Left colon (tissue), 2 donors: ENCODE data around the gene NUDC. TPM values are rescaled to one million over a fixed set of nuclear protein-coding genes. Genes with fewer than 3 reads are reported as not detected.
"Not testable (repeated sequence)": the region's sequence is repeated elsewhere in the genome, so short reads cannot be mapped to it uniquely, and the experiment has no call there.

Source experiments
- ATAC-seq: fragments of 200-7000 bp; cut with Tn5 transposase; one replicate; pipeline ENCODE4 v1.9.1; 2020; ENCODE audit warnings: mild to moderate bottlenecking, moderate library complexity
- DNase-seq, 2 donors: peaks; one replicate each; pipeline ENCODE4 v3.0.0-alpha.2; 2020
- intact Hi-C, 2 donors: fragments of 100-400 bp; cut with DNase I in 1 of 2; cut with micrococcal nuclease in 1 of 2; formaldehyde crosslinking; loops; one replicate each; pipeline versions ENCODE4 v1.11.2 to v1.14.0; 2022; cut with DNase I, micrococcal nuclease
- total RNA-seq, 2 donors: library from RNA; stranded (reverse); fragmentation: NEBNext Ultra II Directional; extraction: Animal tissue kit (Norgen Biotek cat#: 25700); gene quantifications; one replicate each; pipeline ENCODE4 v1.2.1, GENCODE V29; 2021
- donor health status: DM: no; HTN: no; CAD: no.
- donor health status: DM: yes; HTN: yes; CAD: no.

The NUDC gene
- total RNA-seq, 2 donors from 2014 or later: 39.4 to 40.3 TPM

DNA sequence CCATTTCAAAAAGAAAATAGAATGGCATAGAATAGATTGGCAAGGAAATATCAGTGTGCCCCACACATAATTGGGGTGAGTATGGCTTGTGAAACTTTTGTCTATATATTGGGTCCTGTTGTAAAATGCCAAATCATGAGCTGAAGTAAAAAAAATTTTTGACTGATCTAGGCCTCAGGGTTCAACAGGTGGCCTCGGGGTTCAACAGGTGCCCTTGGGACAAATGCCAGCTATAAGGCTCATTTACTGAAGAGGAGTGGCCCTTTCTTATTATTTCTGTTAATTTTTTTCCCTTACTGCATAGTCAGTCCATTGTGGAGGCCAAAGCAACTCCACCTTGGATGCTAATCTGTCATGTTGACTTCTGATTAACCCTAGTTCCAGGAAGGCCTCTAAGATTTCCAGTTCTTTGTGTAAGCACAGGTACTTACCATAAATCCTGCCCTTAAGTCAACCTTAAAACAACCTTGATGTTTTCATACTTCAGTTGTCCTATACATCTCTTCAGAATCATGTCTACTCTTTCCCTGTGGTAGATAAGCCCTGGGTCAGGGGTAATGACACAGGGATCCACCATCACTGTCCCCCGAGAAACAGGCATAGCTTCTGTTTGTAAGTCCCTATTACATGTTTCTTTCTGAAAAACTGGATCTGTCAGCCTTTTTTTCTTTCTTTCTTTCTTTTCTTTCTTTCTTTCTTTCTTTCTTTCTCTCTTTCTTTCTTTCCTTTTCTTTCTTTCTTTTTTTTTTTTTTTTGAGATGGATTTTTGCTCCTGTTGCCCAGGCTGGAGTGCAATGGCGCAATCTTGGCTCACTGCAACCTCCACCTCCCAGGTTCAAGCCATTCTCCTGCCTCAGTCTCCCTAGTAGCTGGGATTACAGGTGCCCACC lies 55.3 kb downstream of the NUDC start:
- DNase-seq (no peak), ATAC-seq (no peak)
- intact Hi-C loops: no loop called here

GRCh38 chr1:26978901-26979300 lies 57.4 kb downstream of the NUDC start:
- no peak for DNase-seq
- ATAC-seq: no peak
- intact Hi-C loops: no loop called here

- ATAC-seq (no peak), DNase-seq (no peak)
- intact Hi-C loops: no loop called here
Observed at GRCh38 chr1:26981146-26981846, 59.8 kb downstream of the NUDC start.

DNA sequence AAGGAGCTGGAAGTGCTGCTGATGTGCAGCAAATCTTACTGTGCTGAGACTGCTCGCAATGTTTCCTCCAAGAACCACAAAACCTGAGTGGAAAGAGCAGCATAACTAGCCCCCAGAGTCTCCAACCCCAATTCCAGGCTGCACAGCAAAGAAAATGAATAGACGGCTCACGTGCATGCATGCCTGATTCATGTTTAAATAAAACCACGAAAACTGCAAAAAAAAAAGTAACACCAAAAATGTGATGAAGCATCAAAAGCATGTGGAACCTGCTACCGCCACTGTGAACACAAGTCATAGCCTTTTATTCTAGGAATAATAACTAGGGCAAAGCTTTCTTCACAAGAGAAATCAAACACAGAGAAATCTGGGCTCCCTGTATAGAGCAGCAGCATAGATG lies 62.3 kb downstream of the NUDC start:
- DNase-seq (no peak), ATAC-seq (no peak)
- intact Hi-C loops: no loop called here

DNA sequence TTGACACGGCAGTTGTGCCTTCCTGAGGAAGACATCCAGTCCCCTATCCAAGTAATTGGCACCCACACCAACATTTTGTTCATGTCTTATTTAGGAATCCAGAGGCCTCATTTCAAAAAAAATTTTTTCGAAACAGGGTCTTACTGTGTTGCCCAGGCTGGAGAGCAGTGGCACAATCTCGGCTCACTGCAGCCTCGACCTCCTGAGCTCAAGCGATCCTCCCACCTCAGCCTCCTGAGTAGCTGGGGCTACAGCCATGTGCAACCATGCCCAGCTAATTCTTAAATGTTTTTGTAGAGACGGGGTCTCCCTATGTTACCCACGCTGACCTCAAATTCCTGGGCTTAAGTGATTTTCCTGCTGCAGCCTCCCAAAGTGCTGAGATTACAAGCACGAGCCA lies 62.7 kb downstream of the NUDC start:
- ATAC-seq (no peak), DNase-seq (no peak)
- intact Hi-C loops: no loop called here

GRCh38 chr1:26986658-26987057 lies 65.1 kb downstream of the NUDC start:
- ATAC-seq: peak; percentile 48
- intact Hi-C loops: no loop called here
- DNase-seq: no peak

GRCh38 chr1:26989403-26990109 lies 68.0 kb downstream of the NUDC start:
- ATAC-seq, DNase-seq, intact Hi-C loops: not testable (repeated sequence)

DNA sequence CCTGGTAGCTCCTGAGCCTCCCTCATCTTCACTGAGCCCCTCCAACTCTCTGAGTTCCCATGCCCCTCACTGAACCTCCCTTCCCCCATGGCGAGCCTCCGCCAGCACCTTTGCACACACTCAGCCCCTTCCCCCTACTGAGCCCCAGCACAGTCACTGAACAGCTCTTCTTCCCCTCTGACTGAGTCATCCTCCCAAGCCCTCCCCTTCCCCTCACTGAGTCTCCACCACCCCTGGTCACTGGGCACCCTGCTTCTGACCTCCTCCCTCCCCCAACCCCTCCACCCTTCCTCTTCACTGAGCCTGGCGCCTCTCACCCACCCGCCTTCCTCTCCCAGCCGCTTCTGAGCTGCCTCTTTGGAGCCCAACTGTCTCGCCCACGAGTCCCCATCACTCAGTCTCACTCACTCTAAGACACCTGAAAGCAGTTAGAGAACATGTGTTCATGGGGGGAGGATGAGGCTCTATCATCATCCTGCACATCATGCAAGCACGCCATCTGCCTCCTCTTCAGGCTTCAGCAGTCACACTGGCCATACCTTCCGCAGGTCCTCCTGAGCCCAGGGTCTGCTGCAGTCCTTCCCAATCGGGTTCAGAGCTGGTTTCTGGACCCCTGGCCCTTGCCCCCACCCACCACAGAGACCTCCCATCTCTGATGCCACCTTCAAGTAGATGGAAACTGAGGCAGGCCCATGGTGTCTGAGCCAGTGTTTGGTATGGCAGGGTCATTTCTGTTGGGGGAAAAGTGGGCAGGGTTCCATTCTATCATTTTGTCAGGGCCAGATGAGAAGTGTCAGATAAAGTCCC lies 70.0 kb downstream of the NUDC start:
- intact Hi-C loops: no loop called here
- DNase-seq (no peak), ATAC-seq (no peak)

DNA sequence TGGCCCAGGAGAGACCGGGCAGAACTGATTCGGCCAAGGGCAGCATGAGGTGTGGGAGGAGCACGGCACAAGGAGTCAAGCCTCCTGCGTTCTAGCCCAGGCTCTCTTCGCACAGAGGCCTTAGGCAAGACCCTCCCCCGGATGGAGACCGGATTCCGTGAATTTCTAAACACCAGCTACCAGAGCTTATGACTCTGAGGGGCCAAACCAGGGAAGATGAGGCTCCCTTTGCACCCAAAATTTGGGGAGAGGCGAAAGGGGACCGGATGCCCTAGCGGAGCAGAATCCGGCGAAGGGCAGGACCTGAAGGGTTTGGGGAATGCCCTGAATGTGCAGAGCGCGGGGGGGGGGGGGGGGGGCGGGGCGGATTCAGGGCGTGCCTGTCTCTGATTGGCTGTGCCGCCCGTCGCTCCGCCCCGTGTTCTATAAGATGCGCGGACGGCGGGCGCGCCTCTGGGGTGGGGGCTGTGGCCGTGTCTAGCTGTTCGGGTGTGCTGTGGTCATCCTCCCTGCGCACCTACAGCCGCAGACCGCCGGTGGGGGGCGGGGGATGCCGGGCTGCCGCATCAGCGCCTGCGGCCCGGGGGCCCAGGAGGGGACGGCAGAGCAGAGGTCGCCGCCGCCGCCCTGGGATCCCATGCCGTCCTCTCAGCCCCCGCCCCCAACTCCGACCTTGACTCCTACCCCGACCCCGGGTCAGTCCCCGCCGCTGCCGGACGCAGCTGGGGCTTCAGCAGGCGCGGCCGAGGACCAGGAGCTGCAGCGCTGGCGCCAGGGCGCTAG lies 71.9 kb downstream of the NUDC start, which contains the start of gene TRNP1:
TRNP1 (plus strand) TSS at position 456 of the 783 bp plus-strand sequence; CDS start at position 551, 95 bp downstream.
- intact Hi-C loops: no loop called here
- ATAC-seq (peak; percentile 44), DNase-seq (peak in 1 of 2 donors; percentile 75)

DNA sequence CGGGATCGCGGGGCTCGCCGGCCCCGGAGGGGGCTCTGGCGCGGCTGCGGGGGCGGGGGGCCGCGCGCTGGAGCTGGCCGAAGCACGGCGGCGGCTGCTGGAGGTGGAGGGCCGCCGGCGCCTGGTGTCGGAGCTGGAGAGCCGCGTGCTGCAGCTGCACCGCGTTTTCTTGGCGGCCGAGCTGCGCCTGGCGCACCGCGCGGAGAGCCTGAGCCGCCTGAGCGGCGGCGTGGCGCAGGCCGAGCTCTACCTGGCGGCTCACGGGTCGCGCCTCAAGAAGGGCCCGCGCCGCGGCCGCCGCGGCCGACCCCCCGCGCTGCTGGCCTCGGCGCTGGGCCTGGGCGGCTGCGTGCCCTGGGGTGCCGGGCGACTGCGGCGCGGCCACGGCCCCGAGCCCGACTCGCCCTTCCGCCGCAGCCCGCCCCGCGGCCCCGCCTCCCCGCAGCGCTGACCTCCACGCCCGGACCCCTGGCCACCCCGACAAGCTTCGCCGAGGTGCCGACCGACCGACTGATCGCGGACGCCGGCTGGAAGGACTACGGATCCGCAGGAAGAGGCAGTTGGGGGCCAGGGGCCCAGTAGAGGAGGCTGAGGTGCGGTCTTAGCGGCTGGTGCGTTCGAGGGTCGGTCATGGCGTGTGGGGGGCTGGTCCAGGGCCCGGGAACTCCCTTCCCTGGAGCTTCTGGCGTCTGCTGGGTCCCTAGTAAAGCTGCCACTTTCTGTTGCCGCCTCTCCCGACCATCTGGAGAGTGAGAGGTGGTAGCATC lies 72.7 kb downstream of the NUDC start:
- no peak for DNase-seq
- intact Hi-C loops: no loop called here
- peak; percentile 28 for ATAC-seq

GRCh38 chr1:26994787-26995517 lies 73.4 kb downstream of the NUDC start:
- intact Hi-C loops: loop anchor here in 1 of 2 donors (5.0 kb wide), 1 partner anchor 102 kb away; no protein-coding TSS in a partner anchor
- ATAC-seq: no peak
- DNase-seq: no peak

DNA sequence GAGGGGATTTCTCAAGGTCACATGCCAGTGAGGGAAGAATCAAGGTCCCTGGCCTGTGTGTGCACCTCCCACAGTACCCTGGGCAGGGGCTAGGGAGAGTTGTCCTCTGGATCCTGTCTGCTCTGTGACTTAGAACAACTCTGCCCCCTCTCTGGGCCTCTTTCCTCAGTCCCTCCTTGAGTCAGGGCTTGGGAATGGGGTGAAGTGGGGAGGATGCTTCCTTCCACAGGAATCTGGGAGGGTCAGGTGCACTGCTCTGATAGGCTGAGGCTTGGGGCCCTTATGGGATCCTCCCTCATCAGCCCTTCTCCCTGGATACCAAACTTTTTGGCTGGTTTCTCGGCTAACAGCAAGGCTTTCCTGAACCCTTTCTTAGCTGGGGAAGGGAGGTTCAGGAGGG lies 74.5 kb downstream of the NUDC start:
- DNase-seq (no peak), ATAC-seq (no peak)
- intact Hi-C loops: loop anchor here in 1 of 2 donors (5.0 kb wide), 1 partner anchor 101 kb away; no protein-coding TSS in a partner anchor

Other genes with a start within 250 kb of the NUDC start
- gene ARID1A, start 225.7 kb upstream of the NUDC start, total RNA-seq: 10 to 100 TPM; 60.2 to 61.4 TPM
- 10 to 100 TPM; 17.1 to 18.6 TPM for gene PIGV, start 133.8 kb upstream of the NUDC start, total RNA-seq
- 10 to 100 TPM; 22.2 to 25.8 TPM for gene ZDHHC18, start 95.1 kb upstream of the NUDC start, total RNA-seq
- 100 to 1,000 TPM; 202 to 348 TPM for gene SFN, start 58.6 kb upstream of the NUDC start, total RNA-seq
- gene GPN2, start 31.5 kb upstream of the NUDC start, total RNA-seq: 10 to 100 TPM; 33.8 to 38.8 TPM
- gene GPATCH3, start 21.3 kb upstream of the NUDC start, total RNA-seq: 10 to 100 TPM; 12.3 to 15.2 TPM
- gene NR0B2, start 7.8 kb upstream of the NUDC start, total RNA-seq: under 1 TPM; 0.31 to 0.34 TPM
- 10 to 100 TPM; 24.7 to 25.6 TPM for gene KDF1, start 38.7 kb downstream of the NUDC start, total RNA-seq
- 1 to 10 TPM; 1.3 to 3.0 TPM for gene TRNP1, start 71.9 kb downstream of the NUDC start, total RNA-seq
- gene TENT5B, start 91.1 kb downstream of the NUDC start, total RNA-seq: 1 to 10 TPM; 1.7 to 4.4 TPM
- gene SLC9A1, start 233.4 kb downstream of the NUDC start, total RNA-seq: 100 to 1,000 TPM; 122 to 131 TPM